A549 treated with AZD9567 at 1 μM for 4 hours (cell line): ENCODE data around the gene AP3B2. TPM values are rescaled to one million over a fixed set of nuclear protein-coding genes. Genes with fewer than 3 reads are reported as not detected.

ENCODE experiments used
- total RNA-seq: library from RNA; stranded (reverse); fragments of 200-300 nt; extraction: Qiagen RNA extraction; gene quantifications from 5 replicates; pipeline ENCODE4 v1.2.3, GENCODE V29; 2022; ENCODE audit not compliant: insufficient read depth

Gene AP3B2, protein sequence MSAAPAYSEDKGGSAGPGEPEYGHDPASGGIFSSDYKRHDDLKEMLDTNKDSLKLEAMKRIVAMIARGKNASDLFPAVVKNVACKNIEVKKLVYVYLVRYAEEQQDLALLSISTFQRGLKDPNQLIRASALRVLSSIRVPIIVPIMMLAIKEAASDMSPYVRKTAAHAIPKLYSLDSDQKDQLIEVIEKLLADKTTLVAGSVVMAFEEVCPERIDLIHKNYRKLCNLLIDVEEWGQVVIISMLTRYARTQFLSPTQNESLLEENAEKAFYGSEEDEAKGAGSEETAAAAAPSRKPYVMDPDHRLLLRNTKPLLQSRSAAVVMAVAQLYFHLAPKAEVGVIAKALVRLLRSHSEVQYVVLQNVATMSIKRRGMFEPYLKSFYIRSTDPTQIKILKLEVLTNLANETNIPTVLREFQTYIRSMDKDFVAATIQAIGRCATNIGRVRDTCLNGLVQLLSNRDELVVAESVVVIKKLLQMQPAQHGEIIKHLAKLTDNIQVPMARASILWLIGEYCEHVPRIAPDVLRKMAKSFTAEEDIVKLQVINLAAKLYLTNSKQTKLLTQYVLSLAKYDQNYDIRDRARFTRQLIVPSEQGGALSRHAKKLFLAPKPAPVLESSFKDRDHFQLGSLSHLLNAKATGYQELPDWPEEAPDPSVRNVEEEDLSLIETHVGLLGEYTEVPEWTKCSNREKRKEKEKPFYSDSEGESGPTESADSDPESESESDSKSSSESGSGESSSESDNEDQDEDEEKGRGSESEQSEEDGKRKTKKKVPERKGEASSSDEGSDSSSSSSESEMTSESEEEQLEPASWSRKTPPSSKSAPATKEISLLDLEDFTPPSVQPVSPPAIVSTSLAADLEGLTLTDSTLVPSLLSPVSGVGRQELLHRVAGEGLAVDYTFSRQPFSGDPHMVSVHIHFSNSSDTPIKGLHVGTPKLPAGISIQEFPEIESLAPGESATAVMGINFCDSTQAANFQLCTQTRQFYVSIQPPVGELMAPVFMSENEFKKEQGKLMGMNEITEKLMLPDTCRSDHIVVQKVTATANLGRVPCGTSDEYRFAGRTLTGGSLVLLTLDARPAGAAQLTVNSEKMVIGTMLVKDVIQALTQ
- total RNA-seq, result 0.61 to 1.2 TPM (median 0.68 TPM) in 5 replicates

GRCh38 chr15:82709421-82710207 is at the start of gene AP3B2:
AP3B2 (minus strand) TSS chr15:82709875; CDS start chr15:82709706, 169 bp downstream.

GRCh38 chr15:82647045-82647834 is 62.4 kb downstream of the AP3B2 start, which contains the start of gene CPEB1:
CPEB1 (minus strand) TSS chr15:82647363; CDS start chr15:82628459, 18,904 bp downstream.

Other genes with a start within 250 kb of the AP3B2 start
- 3,244 to 4,146 TPM (median 4,060 TPM) in 5 replicates for gene RPS17, start 169.4 kb downstream of the AP3B2 start, total RNA-seq
- 2.5 to 3.5 TPM (median 3.1 TPM) in 5 replicates for gene CPEB1, start 62.5 kb downstream of the AP3B2 start, total RNA-seq
- gene FSD2, start 96.2 kb upstream of the AP3B2 start, total RNA-seq, result not detected in 5 replicates
- 7.1 to 7.8 TPM (median 7.3 TPM) in 5 replicates for gene WHAMM, start 99.8 kb upstream of the AP3B2 start, total RNA-seq
- gene HOMER2, start 242.8 kb upstream of the AP3B2 start, total RNA-seq, result 10.7 to 20.5 TPM (median 15.9 TPM) in 5 replicates